Medulla oblongata (tissue), 1 donor: ENCODE data around the gene FBLN5.
"Not testable (repeated sequence)": the region's sequence is repeated elsewhere in the genome, so short reads cannot be mapped to it uniquely, and the experiment has no call there.

Source experiments
- DNase-seq: peaks from one replicate; pipeline ENCODE4 v3.0.0-alpha.2; 2015; ENCODE audit errors: extremely low spot score

FBLN5 gene

DNA sequence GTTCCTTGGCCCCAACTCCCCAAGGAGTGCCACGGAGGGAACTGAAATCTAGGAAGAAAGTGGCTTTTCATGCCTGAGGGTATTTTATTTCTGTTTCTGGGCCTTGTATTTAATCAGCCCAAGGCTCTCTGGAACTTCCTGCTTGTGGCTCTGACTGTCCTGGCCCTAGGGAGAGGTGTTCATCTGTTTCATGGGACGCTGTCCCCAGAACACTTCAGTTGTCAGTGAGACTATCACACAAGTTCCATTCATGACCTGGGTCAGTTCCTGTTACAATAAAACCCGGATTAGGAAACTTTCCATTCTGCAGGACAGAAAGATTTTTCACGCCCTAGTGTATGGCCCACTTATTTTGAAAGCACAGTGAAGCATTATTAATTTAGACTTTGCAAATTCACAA lies 61.7 kb downstream of the FBLN5 start:
- DNase-seq = no peak

DNA sequence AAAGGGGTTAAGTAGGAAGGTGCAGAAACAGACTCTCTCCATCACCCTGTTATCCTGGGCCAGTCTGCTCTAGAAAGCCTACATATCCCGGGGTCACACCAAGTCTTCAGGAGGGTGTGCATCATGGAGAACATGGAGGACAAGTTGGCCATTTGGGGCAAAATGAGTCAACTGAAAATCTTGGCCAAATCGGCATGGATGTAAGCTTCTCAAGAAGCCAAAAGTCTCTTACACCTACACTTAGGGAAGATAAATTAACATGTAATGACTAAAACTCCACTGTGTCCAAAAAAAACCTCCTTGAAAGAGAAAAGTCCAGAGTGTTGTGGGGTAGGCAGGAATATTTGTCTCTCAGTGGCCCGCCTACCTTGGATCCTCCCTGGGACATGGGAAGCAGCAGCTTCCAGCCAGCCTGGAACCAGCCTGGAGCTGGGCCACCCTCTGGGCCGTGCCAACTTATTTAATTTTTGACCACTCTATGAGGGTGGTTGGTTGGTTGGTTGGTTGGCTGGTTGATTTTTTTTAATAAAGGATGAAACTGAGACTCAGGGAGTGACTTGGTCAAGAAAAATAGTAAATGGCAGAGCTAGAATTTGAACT lies 62.3 kb downstream of the FBLN5 start:
- no peak for DNase-seq

DNA sequence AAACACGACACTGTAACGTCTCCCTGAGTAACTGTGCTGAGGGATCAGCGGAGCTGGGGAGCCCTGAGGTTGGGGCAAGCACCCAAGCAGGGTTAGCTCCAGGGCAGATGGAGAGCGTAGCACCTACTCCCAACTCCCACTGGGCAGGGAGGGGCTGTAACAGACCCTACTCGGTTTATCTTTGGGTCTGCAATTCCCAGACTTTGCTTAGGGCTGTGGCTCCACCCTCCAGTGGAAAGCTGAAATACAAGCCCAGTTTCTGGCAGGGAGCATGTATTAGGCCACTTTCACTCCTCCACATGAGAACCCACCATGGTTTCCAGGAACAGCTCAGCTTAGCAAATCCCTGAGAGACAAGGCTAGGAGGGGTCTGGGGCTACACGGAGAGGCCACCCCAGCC lies 62.8 kb downstream of the FBLN5 start:
- no peak for DNase-seq

DNA sequence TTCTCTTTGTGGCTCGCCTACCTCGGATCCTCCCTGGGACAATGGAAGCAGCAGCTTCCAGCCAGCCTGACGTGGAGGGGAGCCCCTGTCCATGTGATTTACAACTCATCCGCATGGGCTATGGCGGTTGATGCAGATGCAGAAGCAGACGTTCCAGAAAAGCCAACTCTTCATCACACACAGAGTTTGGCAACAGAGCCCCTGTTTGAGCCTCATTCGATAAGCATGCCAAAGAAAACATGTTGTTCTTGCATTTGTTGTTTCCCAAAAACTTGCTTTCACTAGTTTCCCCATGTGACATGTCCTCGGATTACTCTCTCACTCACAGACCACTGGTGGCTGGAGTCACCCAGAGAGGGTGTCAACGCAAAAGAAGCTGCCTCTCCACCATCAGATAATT lies 63.7 kb downstream of the FBLN5 start:
- no peak for DNase-seq

DNA sequence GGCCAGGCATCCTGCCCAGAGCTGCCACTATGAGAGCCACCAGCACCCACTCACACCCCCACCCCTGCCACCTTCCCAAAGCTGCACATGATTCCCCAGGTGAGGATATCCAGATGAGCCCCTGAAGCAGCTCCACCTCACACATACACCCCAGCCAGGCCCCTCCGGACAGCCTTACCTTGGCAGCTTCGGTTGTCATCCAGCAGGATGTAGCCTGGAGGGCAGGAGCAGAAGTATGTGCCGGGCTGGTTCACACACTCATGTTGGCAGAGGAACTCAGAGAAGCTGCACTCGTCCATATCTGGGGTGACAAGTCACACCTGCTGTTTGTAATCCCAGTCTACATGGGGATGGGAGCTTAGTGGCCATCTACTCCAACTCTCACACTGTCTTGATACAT lies 64.7 kb downstream of the FBLN5 start:
- DNase-seq = no peak

DNA sequence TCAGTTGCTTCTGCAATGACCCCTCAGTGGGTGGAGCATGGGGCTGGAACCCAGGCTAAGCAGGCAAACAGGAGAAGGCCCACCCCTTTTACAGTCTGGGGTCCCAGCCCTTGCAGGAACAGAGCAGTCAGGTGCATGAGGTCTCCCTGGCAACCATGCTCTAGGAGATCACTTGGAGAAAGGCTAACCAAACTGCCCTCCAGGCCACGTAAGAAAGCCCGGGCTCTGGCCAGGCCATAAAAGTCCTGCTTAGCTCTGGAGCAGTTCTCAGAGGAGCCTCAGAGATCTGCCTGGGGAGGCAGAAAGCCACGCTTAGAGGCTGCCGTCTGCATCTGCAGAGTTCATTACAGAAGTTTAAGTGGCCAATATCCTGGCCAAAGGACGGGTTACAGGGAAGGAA lies 65.1 kb downstream of the FBLN5 start:
- DNase-seq = no peak

DNA sequence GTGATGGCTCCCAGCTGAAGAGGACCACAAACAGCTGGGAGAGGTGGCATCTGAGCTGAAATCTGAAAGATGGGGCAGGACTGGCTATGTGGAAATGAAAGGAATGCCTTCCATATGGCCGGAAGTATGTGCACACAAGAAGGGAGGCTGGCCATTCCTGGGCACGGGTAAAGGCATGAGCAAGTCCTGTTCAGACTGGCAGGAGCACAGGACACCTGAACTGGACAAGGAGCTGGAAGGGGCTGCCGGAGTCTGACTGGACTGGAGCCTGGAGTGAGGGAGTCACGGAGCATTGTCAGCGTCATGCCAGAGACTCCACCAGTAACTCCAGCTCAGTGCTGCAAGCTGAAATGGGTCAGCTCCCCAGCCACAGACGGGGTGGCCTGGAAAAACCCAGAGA lies 68.3 kb downstream of the FBLN5 start:
- no peak for DNase-seq

DNA sequence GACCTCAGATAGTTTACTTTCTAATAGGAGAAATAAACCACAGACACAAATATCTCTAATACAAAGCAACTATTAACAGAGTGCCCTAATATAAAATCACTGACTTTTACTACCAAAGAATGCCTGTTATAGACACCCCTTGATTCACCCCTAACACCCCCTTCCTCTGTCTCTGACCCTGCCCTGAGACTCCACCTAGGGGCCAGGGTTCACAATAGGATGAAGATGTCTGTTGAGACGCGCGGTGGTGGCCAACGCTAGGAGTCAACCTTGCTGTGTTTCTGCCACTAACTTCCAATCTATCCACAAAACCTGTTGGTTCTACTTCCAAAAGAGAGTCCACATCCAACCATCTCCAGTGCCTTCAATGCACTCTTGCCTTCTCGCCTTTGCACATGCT lies 69.2 kb downstream of the FBLN5 start:
- DNase-seq = no peak

DNA sequence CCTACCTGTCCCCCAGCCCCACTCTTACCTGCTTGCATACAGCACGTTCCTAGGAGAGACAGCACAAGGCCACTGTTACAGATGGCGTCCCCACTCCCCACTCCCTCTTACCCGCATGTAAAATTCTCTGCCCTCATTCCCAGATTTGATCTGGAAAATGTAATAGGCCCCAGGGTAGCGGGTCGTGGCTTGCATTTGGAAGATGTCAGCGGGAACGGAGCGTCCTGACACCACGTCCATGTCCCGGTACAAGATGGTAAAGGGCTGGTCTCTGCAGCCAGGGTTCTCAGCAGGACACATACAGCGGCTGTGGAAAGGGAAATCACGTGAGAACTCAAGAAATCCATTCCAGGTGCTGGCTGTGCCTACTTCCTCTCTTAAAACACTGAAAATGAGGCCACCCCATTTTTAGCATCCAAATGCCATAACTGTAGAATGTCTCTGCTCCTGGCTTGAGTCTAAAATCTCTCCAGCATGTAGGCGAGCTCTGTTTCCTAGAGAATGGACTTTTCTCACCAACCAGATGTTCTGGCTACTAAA lies 70.0 kb downstream of the FBLN5 start:
- DNase-seq = no peak

DNA sequence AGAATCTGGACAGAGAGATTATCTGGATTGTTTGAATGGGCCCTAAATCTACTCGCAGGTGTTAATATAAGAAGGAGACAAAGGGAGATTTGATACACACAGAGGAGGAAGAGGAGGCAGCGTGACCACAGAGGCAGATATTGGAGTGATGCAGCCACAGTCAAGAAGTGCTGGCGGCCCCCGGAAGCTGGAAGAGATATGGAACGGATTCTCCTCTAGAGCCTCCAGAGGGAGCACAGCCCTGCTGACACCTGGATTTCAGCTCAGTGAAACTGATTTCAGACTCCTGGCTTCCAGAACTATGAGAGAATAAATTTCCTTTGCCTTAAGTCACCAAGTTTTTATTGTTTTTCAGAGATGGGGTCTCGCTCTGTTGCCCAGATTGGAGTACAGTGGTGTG lies 71.0 kb downstream of the FBLN5 start:
- DNase-seq = no peak

DNA sequence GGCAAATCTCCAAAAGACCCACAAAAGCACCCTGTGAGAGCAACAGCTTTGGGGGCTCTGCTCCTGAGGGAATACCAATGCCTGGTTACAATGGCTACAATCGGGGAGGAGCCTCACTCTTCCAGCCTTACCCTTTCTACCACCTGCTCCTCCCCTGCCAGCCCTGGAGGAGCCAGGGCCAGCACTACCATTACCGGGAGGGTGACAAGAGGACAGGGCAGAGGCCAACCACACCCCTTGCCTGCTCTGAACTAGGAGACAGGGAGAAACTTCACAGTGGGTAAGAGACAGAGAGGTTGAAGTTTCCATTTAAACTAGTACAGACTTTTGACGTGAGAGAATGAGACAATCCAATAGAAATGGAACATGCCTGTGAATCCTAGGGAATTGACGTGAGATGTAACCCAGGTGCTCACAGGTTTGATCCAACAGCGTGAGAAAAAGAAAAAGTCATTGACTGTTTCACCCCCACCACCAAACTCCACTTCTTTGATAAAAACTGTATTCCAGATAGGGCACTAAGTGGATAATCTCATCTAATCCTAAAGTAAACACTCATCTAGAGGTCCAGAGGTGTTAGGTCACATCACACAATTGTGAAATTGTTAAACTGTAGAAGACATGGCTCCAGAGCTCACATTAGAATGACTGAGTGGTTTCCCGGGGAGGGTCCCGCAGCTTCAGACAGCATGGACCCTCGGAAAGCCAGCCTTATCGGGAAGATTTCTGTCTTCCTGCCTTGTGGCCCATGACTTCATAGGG lies 71.8 kb downstream of the FBLN5 start:
- DNase-seq = no peak

DNA sequence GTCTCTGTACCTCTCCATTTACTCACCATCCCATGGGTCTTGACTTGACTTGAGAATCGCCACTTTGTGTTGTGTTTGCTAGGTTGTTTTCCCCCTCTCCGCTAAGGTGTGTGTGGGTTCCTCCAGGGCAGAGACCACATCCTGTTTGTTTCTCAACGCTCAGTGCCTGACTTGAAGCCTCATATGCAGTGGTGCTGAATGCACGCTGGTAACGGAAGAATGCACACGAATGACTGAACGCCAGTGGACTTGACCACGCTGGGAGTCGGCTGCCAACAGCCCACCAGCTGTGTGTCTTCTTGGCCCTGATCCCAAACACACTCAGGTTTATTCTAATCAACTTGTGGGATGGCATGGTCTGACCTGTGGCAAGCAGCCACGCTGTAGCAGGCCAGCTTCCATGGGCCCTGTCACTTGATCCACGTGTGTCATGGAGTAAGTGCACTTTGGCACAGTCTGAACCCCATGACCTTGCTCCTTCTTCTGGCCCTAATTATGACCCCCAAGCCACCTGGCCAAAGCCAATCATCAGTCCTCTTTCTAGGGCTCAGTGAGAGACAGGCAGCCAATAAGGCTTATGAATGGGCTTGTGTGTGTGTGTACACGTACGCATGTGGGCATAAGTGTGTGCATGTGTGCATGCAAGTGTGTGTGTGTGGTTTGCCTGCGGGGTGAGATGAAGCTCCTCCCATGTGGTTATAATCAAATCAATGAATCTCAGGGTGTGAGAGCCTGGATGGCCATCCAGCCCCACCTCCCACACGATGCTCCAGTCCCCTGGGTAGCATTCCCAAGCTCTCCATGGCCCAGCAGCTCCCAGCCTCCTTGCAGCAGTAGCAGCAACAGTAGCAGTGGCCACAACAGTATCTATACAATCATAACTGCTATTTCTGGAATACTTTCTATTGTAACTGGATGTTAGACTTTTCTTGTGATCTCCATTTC lies 73.8 kb downstream of the FBLN5 start:
- DNase-seq = no peak

DNA sequence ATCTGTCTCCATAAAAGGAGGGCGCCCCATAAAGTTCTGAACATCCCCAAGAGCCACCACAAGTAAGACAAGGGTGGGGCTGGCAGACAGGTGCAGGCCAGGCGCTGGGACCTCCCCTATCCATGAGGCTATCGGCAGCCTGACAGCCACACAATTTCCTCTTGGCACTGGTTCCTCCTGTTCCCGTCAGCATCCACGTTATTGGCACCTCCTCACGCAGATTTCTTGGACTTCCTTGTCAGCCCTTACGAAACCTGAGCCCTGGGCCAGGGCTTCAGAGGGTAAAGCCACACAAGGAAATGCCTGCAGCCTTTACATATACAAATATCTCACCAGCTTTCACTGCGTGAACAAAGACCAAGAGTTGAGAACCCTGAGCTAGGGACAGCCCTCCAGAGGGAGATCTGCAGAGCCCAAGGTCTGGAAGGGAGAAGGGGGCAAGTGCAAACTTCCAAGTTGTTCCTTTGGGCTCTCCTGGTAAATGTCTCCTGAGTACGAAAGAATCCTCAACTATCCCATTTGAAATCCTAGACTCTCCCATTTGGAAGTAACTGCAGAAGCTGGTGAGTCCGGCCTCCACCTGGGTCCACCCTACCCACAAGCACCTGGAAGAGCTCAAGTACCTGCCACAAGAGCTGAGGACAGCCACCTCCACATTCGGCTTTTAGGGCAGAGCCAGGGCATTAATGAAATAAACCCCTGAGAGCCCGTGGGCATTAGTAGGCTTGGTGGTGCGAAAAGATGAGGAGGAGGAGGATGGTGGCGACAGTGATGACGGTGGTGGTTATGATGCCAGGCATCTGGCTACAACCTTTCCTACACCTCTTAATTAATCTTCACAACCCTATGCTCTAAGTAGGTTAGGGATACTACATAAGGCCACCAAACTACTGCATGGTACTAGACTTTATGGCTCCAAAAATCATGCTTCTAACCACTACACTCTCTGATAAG lies 74.7 kb downstream of the FBLN5 start:
- DNase-seq = no peak

DNA sequence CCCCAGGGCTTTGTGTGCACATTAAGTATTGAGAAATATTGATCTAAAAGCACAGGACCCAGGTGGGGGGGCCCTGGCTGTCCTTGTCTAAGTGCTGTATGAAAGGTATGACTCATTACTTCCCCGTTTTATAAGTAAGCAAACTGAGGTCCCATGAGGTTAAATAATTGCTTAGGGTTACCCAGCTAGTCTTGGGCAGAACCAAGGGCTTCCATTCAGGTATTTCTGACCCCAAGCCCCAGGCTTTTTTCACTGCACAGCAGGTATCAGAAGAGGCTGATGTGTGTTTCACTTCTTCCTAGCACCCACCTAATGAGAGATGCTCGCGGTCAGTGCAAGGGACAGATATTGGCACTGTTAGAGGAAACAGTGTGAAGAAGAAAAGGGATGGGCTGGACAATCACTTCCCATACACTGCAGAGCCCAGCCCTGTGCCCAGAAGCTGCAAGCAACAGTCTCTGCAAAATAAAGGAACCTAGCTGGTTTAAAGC lies 75.4 kb downstream of the FBLN5 start:
- DNase-seq = no peak

DNA sequence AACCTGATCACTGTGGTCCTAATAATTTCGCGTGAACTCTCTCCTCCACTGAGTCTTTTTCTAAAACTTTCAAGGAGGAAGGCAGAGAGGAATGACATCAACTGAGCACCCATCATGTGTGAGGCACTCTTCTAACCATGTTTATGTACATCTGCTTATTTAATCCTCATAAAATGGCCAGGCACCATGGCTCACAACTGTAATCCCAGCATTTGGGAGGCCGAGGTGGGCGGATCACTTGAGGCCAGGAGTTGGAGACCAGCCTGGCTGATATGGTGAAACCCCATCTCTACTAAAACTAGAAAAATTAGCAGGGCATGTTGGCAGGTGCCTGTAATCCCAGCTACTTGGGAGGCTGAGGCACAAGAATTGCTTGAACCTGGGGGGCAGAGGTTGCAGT lies 76.1 kb downstream of the FBLN5 start:
- not testable (repeated sequence) for DNase-seq

DNA sequence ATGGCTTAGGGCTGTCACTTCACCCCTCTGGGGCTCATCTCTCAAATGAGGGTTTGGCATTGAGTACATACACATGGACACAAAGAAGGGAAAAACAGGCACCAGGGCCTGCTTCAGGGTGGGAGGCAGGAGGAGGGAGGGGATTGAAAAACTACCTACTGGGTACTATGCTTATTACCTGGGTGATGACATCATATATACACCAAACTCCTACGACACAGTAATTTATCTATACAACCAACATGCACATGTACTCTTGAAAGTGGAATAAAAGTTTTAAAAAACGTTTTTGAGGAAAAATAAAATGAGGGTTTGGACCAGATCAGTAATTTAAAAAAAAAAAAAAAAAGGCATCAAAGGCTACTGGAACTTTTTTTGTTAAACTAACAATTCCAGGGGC lies 76.6 kb downstream of the FBLN5 start:
- DNase-seq = no peak

DNA sequence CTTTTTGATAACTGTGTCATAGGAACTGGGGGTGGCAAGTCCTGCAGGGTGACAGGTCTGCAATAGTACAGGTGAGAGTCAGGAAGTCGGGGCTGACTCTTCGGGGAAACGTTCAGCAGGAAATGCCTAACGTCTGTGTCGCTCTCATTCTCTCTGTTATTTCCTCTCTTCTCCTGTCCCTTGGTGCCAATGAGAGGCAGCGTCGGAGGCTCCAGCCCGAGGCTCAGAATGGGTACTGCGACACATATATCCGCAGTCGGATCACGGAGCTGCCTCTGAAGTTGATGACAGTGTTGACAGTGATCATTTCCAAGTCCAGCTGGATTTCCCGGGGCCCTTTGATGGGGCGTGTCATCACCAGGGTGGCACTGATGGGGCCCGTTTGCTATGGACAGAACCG lies 77.5 kb downstream of the FBLN5 start:
- DNase-seq = no peak

DNA sequence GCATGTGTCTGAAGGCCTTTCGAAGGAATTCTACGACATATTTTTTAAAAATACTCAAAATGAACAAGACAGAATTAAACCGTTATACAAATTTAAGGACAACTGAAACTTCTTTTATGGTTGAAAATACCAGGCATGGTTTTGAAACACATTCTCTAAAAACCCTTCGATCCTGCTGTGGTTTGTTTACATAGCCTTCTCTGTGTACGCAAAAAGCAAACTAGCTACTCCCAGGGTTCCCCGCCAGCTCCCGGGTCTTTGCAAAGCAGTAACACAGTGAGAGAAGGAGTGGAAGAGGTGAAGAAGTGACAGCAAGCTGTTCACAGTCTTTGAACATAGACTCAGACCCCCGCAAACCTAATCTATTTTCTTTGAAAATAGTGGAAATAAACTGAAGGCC lies 77.9 kb downstream of the FBLN5 start:
- no peak for DNase-seq

DNA sequence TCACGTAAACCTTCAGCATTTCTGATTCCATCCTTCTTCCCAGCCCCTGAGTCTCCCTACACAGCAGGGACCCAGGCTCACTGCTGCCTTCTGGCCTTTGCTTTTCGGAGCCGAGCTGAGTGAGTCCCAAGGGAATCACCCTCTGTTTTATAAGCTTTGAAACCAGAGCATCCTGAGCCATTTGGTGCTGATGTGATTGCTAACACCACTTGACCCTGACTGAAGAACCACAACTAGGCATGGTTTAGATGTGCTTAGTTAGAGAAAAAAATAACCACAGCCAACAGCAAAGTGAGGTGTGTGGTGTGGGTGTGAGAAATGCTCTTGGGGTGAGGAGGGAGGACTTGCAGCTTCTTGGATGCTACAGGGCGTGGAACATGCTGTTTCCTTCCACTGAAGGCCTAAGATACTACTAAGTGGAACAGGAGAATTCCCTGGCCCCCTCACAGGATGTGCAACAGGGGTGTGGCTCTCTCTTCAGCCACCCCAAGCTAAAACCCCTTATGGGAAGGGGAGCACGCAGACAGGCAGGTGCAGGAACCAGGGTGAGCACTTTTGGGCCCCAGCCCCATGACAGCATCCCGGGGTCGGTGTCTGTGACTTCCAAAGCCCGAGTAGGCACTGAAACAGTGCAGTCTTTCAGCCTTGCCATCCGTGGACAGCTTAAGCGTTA lies 80.0 kb downstream of the FBLN5 start, which contains the start of gene TC2N:
TSS of gene TC2N (minus strand) at position 221 of the 673 bp plus-strand sequence. CDS start 53,767 bp downstream, outside the sequence.
- DNase-seq = no peak
